Measurements from ENCODE around the gene CACNG7. TPM values are rescaled to one million over a fixed set of nuclear protein-coding genes. Genes with fewer than 3 reads are reported as not detected.
"Not testable (repeated sequence)": the region's sequence is repeated elsewhere in the genome, so short reads cannot be mapped to it uniquely, and the experiment has no call there.

CACNG7 gene
- total and polyA plus RNA-seq, 4 donors: not detected

DNA sequence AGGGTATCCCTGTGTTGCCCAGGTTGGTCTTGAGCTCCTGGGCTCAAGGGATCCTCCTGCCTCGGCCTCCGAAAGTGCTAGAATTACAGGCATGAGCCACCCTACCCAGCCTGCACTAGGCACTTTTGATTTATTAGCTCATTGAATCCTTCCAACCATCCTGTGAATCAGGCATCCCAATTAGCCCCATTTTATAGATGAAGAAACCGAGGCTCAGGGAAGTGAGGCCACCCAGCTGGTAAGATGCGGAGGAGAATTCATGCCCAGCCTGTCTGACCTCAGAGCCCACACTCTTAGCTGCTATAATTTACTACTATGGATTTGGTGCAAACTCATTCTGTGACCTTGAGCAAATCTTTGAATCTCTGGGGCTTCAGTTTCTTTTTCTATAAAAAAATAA, 35.9 kb downstream of the CACNG7 start:
- ATAC-seq (ENCODE audit: insufficient read depth, low FRiP score) (no peak), DNase-seq (no peak)
- H3K4me1 ChIP-seq (ENCODE audit: control insufficient read depth in 5 of 5, insufficient read depth in 5 of 5, low read length in 5 of 5): no peaks in the 10 kb centered on the region
- no peak overlapping the region for H3K4me3 ChIP-seq
- peaks cover 7 to 39% (median 13%) of the 10 kb centered on the region in 3 donors for H3K27me3 ChIP-seq (ENCODE audit: control insufficient read depth in 3 of 3, insufficient read depth in 3 of 3, low read length in 2 of 3)
- H3K9ac ChIP-seq (ENCODE audit: insufficient read depth in 1 of 2, low read length in 2 of 2): no peak overlapping the region
- no peak overlapping the region for H3K27ac ChIP-seq (ENCODE audit: low read depth in 1 of 2, low read length in 1 of 2)
- H3K9me3 ChIP-seq (ENCODE audit: control insufficient read depth in 4 of 4, insufficient read depth in 3 of 4, low read length in 3 of 4): peaks cover 0 to 12% (median 0%) of the 10 kb centered on the region in 4 donors
- H3K36me3 ChIP-seq (ENCODE audit: control insufficient read depth in 4 of 4, insufficient read depth in 4 of 4, low read length in 4 of 4): no peaks in the 10 kb centered on the region
- 89 to 93% methylated on average over 4 of the region's 4 CpGs for whole genome bisulfite sequencing, 2 donors
- TF ChIP-seq, protein P1, sequence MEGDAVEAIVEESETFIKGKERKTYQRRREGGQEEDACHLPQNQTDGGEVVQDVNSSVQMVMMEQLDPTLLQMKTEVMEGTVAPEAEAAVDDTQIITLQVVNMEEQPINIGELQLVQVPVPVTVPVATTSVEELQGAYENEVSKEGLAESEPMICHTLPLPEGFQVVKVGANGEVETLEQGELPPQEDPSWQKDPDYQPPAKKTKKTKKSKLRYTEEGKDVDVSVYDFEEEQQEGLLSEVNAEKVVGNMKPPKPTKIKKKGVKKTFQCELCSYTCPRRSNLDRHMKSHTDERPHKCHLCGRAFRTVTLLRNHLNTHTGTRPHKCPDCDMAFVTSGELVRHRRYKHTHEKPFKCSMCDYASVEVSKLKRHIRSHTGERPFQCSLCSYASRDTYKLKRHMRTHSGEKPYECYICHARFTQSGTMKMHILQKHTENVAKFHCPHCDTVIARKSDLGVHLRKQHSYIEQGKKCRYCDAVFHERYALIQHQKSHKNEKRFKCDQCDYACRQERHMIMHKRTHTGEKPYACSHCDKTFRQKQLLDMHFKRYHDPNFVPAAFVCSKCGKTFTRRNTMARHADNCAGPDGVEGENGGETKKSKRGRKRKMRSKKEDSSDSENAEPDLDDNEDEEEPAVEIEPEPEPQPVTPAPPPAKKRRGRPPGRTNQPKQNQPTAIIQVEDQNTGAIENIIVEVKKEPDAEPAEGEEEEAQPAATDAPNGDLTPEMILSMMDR (IDR thresholded peaks at IDR 0.05; ENCODE audit: control extremely low read depth, extremely low read depth): no peak

DNA sequence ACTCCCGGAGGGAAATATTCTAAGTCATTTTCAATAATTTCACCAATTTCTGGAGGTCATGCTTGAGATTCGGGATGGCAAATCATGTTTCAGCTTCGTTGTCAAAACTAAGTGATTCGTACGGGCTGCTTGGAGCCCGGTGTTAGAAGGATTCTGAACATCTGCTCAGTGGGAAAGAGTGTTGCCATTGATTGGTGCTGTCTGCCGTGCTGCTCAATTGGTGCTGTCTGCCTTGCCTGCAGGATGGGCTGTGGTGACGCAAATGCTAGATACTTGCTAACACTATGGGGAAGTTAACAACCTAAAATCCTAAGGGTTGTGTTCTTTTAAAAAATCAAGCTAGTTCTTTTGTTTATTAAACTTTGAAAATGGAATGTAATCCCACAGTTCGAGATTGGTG, 36.4 kb downstream of the CACNG7 start:
- no peaks in the 10 kb centered on the region for H3K4me1 ChIP-seq (ENCODE audit: control insufficient read depth in 5 of 5, insufficient read depth in 5 of 5, low read length in 5 of 5)
- DNase-seq: no peak
- no peak overlapping the region for H3K4me3 ChIP-seq
- peaks cover 0 to 12% (median 0%) of the 10 kb centered on the region in 4 donors for H3K9me3 ChIP-seq (ENCODE audit: control insufficient read depth in 4 of 4, insufficient read depth in 3 of 4, low read length in 3 of 4)
- TF ChIP-seq, protein P1 (IDR thresholded peaks at IDR 0.05; ENCODE audit: control extremely low read depth, extremely low read depth): no peak
- no peak overlapping the region for H3K27ac ChIP-seq (ENCODE audit: low read depth in 1 of 2, low read length in 1 of 2)
- no peak for ATAC-seq (ENCODE audit: insufficient read depth, low FRiP score)
- no peak overlapping the region for H3K9ac ChIP-seq (ENCODE audit: insufficient read depth in 1 of 2, low read length in 2 of 2)
- 42 to 44% methylated on average over 9 of the region's 9 CpGs for WGBS, 2 donors
- no peaks in the 10 kb centered on the region for H3K36me3 ChIP-seq (ENCODE audit: control insufficient read depth in 4 of 4, insufficient read depth in 4 of 4, low read length in 4 of 4)
- H3K27me3 ChIP-seq (ENCODE audit: control insufficient read depth in 3 of 3, insufficient read depth in 3 of 3, low read length in 2 of 3): peaks cover 7 to 38% (median 13%) of the 10 kb centered on the region in 3 donors

DNA sequence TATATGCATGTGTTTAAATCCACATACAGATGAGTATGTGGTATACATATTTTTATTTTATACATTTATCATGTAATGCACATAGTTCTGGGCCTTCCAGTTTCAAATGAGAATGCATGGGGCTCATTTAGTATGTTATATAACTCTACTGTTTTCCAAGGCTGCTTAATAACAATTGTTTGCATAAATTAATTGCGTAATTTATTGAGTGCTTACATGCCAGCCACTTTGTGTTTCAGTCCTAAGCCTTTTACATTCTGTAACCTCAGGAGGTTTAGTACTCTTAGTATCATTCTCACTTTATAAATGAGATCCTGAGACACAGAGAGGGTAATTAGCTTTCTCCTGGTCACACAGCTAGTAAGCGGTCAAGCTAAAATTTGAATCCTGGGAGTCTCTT, 36.9 kb downstream of the CACNG7 start:
- ATAC-seq (ENCODE audit: insufficient read depth, low FRiP score) (no peak), DNase-seq (no peak)
- Histone ChIP-seq H3K9ac (ENCODE audit: insufficient read depth in 1 of 2, low read length in 2 of 2) (no peak overlapping the region), H3K4me3 (no peak overlapping the region), H3K4me1 (ENCODE audit: control insufficient read depth in 5 of 5, insufficient read depth in 5 of 5, low read length in 5 of 5) (no peaks in the 10 kb centered on the region), H3K27me3 (ENCODE audit: control insufficient read depth in 3 of 3, insufficient read depth in 3 of 3, low read length in 2 of 3) (peaks cover 7 to 38% (median 12%) of the 10 kb centered on the region in 3 donors), H3K9me3 (ENCODE audit: control insufficient read depth in 4 of 4, insufficient read depth in 3 of 4, low read length in 3 of 4) (peaks cover 0 to 12% (median 0%) of the 10 kb centered on the region in 4 donors), H3K36me3 (ENCODE audit: control insufficient read depth in 4 of 4, insufficient read depth in 4 of 4, low read length in 4 of 4) (no peaks in the 10 kb centered on the region), H3K27ac (ENCODE audit: low read depth in 1 of 2, low read length in 1 of 2) (no peak overlapping the region)
- TF ChIP-seq, protein P1 (IDR thresholded peaks at IDR 0.05; ENCODE audit: control extremely low read depth, extremely low read depth): no peak
- 95 to 100% methylated on average over 2 of the region's 2 CpGs for WGBS, 2 donors

DNA sequence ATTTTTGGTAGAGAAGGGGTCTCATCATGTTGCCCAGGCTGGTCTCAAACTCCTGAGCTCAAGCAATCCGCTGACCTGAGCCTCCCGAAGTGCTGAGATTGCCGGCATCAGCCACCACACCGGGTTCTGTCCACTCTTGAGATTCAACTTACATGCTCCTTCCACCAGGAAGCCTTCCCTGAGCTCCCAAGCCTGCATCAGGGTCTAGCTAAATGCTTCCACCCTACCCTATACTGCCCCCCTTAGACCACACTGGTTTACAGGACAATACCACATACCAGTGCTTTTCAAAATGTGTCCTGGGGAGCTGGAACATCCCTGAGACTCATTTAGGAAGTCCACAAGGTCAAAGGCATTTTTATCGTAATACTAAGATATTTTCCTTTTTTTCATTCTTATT, 38.5 kb downstream of the CACNG7 start:
- no peak overlapping the region for H3K9ac ChIP-seq (ENCODE audit: insufficient read depth in 1 of 2, low read length in 2 of 2)
- H3K27me3 ChIP-seq (ENCODE audit: control insufficient read depth in 3 of 3, insufficient read depth in 3 of 3, low read length in 2 of 3): peaks cover 2 to 31% (median 9%) of the 10 kb centered on the region in 3 donors
- no peaks in the 10 kb centered on the region for H3K36me3 ChIP-seq (ENCODE audit: control insufficient read depth in 4 of 4, insufficient read depth in 4 of 4, low read length in 4 of 4)
- DNase-seq: no peak
- peaks cover 0 to 10% (median 0%) of the 10 kb centered on the region in 4 donors for H3K9me3 ChIP-seq (ENCODE audit: control insufficient read depth in 4 of 4, insufficient read depth in 3 of 4, low read length in 3 of 4)
- ATAC-seq (ENCODE audit: insufficient read depth, low FRiP score): no peak
- H3K27ac ChIP-seq (ENCODE audit: low read depth in 1 of 2, low read length in 1 of 2): no peak overlapping the region
- TF ChIP-seq, protein P1 (IDR thresholded peaks at IDR 0.05; ENCODE audit: control extremely low read depth, extremely low read depth): no peak
- WGBS, 2 donors: 64 to 71% methylated on average over 5 of the region's 5 CpGs
- no peak overlapping the region for H3K4me3 ChIP-seq
- no peaks in the 10 kb centered on the region for H3K4me1 ChIP-seq (ENCODE audit: control insufficient read depth in 5 of 5, insufficient read depth in 5 of 5, low read length in 5 of 5)

DNA sequence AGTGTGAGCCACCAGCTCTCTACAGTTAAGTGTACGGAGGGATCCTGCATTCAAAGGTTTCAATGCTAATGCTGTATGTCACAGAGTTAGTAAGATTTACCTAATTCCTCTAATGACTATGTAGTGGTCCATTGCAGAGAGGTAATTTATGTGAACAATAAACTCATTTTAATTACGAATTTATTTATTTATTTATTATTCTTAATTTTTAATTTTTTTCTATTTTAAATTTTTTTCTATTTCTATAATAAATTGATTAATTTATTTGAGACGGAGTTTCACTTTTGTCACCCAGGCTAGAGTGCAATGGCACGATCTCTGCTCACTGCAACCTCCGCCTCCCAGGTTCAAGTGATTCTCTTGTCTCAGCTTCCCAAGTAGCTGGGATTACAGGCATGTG, 39.5 kb downstream of the CACNG7 start:
- peaks cover 2 to 23% (median 3%) of the 10 kb centered on the region in 3 donors for H3K27me3 ChIP-seq (ENCODE audit: control insufficient read depth in 3 of 3, insufficient read depth in 3 of 3, low read length in 2 of 3)

More for the DNA sequence above, 39.5 kb downstream of the CACNG7 start:
- DNase-seq; H3K4me1 ChIP-seq (ENCODE audit: control insufficient read depth in 5 of 5, insufficient read depth in 5 of 5, low read length in 5 of 5); H3K9ac ChIP-seq (ENCODE audit: insufficient read depth in 1 of 2, low read length in 2 of 2); H3K4me3 ChIP-seq; H3K27ac ChIP-seq (ENCODE audit: low read depth in 1 of 2, low read length in 1 of 2); H3K36me3 ChIP-seq (ENCODE audit: control insufficient read depth in 4 of 4, insufficient read depth in 4 of 4, low read length in 4 of 4); ATAC-seq (ENCODE audit: insufficient read depth, low FRiP score): not testable (repeated sequence)
- peaks cover 0 to 13% (median 0%) of the 10 kb centered on the region in 4 donors for H3K9me3 ChIP-seq (ENCODE audit: control insufficient read depth in 4 of 4, insufficient read depth in 3 of 4, low read length in 3 of 4)
- WGBS, 2 donors: 76 to 93% methylated on average over 5 of the region's 5 CpGs

All from lung (tissue), 12 donors.